GM21619 (cell line): Measurements from ENCODE around the gene ETV6.

Source experiments
- ATAC-seq: cut with Tn5 transposase; IDR thresholded peaks from one replicate; pipeline ENCODE4 v1.9.1; 2021; ENCODE audit not compliant: unreplicated experiment

Gene ETV6

DNA sequence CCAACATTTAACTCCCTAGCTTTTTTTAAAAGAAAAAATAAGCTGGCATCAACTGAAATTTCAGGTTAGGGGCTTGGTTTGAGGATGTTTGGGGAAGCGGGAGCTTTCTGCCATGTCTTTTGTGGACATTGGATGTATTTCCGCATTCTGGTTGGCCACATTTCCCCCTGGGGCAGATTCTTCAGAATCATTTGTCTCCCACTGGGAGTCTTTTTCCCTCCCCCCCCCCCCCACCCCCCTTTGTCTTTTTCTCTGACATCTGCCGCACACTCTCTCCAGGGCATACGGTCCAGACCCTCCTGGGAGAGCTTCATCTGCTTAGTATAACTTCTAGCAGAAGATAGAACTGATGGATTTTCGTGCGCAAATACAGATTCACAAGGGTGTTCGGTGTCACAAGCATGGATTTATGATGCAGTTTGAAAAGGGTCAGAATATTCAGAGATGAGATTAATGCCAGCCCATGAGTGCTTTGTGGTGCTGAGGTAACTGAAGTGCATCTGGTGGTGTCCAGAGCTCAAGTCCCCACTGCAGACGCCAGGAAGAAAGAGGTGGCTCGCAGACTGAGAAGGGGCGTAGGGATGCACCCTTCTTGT lies 40.2 kb downstream of the ETV6 start:
- ATAC-seq = no peak

GRCh38 chr12:11693067-11693466 lies 43.6 kb downstream of the ETV6 start:
- ATAC-seq = no peak

DNA sequence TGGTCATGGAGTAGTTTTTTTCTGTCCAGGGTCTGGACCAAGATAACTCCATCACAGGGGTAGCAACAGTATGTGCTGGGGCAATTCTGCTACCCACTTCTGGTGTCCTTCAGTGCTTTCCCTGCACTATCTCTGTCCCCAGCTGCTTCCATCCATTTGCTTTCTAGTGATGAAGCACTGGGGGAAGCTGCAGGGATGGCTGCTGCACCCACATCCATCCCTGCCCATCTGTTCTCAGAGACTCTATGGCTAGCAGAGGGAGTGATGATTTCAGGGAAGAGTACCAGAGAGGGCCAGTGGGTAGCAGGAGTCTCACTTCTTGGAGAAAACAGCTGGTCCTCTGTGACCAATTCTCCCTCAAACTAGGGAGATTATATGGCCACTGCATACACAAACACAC lies 44.1 kb downstream of the ETV6 start:
- ATAC-seq = no peak

DNA sequence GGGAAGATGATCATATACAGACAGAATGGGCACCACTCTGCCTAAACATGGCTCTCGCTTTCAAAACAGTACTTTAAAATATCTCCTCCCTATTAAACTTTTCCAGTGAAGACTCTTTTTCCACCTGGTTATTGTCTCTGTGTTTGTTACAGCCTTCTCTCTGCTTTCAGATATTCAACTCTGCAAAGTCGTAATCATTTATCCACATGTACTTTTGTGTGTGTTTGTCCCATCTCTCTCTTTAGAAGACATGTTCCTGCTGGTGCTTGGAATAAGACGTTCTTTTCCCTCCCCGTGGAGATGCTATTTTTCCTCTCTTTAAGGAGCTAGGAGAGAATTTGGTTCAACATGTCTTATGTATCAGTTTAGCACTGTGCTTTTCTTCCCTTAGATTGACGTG lies 45.1 kb downstream of the ETV6 start:
- no peak for ATAC-seq

- no peak for ATAC-seq
These were observed 45.8 kb downstream of the ETV6 start for GRCh38 chr12:11695321-11695720.

DNA sequence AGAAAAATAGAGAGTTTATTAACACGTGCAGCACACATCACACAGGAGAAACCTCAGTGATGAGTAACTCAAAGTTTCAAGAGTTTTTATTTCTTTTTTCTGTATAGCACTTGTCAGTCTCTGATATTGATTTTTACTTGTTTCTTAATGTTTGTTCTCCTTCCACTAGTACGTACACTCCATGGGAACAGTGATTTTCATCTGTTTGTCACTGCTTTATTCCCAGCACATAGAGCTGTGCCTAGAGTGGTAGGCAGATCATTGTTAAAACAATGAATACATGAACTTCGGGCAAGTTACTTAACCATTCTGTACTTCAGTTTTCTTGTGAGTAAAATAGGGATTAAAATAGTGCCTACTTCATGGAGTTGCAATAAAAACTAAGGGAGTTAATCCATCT lies 46.6 kb downstream of the ETV6 start:
- no peak for ATAC-seq

- no peak for ATAC-seq
These were observed 47.7 kb downstream of the ETV6 start for GRCh38 chr12:11697131-11697530.

- ATAC-seq = no peak
These were observed 48.4 kb downstream of the ETV6 start for GRCh38 chr12:11697670-11698387.

GRCh38 chr12:11698729-11699128 lies 49.3 kb downstream of the ETV6 start:
- ATAC-seq = no peak

DNA sequence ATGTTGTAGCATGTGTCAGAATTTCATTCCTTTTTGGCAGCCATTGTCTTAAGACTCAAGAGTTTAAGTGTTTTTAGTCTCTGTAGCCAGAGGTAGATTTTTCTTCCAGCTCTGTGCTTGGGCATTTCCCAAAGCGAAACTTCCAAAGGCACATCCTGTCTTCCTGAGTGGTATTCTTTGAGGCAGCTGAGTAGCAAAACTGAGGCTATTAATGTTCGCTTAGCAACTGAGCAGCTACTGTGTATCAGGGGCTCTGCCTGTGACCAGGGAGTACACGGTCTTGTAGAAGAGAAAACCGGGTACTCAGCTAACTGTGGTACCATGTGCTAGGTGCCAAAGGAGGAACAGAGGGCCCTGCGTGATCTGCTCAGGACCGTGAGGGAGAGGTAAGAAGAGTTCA lies 52.0 kb downstream of the ETV6 start:
- ATAC-seq = no peak

DNA sequence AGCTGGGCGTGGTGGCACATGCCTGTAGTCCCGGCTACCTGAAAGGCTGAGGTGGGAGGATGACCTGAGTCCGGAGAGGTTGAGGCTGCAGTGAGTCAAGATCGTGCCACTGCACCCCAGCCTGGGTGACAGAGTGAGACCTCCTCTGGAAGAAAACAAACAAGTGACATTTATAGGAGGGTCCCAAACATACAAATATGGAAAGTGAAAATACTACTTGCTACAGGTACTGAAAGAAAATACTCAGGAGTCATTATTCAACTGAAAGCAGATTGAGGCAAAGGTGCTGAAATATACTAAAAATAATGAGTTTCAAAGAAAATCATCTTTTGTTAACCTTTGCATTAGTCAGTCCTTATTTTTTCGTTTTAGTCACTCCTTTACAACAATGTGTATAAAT lies 53.5 kb downstream of the ETV6 start:
- peak; percentile 75 for ATAC-seq

DNA sequence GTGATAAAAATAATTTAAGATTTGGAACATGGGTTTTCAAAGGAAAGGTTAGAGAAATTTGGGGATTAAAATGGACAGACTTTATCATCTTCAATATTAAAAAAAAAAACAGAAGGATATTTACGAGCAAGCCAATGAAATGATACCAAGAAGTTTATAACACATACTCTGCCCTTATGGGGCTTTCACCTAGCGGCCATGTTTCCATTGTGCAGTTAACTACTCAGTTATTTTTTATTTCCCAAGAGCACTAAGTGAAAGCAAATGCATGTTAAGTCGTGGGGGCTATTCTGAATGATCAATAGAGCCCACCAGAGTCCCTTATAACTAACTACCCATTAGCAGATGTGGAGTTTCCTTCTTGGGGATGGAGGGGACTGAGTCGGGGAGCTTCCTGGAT lies 53.9 kb downstream of the ETV6 start:
- no peak for ATAC-seq

DNA sequence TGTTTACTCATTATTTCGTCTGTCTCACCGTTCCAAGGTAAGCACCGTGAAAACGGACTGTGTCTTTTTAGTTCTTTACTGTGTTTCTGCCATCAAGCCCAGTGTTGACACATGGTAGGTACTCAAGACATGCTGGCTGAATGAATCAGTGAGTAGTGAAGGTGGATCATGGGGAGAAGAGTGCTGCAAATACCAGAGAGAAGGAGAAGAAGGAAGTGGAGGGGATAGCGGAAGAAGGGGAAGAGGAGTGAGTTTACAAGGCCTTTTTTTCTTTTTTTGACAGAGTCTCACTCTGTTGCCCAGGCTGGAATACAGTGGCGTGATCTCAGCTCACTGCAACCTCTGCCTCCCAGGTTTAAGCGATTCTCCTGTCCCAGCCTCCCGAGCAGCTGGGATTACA lies 54.6 kb downstream of the ETV6 start:
- no peak for ATAC-seq

- no peak for ATAC-seq
These were observed 55.5 kb downstream of the ETV6 start for GRCh38 chr12:11705010-11705409.

DNA sequence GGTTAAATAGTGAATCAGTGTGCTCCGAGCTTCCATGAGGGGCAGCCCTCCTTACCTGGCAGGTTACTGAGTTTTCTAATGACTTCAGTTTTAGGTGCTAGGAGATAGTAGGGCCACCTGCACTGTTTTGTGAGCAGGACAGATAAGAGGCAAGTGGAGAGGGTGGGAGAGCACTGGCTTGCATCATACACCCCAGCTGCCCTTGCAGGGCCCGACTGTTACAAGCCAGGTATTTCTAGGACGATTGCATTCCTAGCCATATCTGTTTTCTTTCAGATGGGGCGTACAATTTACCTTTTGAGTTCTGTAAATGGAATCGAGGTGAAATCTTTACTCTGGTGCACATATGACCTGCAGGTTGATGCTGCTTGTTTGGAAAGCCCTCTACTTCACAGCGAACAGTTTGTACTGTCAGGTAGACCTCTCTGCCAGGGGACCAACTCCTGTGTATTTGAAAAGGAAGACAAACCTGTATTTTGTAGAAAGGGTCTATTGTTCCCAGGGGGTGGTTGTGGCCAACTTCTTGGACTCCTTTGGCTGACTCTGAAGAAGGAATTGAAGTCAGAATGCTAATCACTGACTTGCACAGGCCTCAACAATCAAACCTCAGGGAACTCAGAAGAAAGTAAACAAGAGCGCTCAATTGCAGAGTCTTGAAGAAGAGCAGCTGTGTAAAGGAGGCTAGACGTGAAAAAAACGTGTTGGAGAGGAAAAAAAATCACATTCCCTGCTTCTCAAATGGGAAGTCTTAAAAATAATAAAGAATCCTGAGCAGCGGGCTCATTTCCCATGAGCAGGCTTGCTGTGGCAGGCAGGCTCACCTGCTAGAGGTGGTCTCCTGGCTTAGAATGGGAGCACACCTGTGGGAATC lies 57.3 kb downstream of the ETV6 start:
- no peak for ATAC-seq

DNA sequence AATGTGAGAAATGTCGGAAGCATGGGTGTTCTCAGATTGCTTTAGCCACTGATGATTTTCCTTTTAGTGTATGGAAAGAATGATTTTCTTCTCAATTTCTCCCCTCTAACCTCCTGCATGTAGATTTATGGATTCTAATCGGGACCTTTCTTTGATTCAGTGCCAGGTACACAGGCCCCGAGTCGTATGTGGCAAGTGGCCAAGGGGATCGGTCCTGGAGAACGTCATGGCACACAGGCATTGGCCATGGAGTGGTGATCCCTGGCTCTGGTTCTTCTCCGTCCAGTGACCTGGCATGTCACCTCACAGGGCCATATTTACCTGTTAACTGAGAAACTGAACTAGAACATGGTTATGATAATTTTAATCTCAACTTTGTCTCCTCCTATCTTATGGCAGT lies 58.1 kb downstream of the ETV6 start:
- ATAC-seq = no peak

GRCh38 chr12:11709513-11709912 lies 60.0 kb downstream of the ETV6 start:
- ATAC-seq = no peak

GRCh38 chr12:11710431-11710830 lies 61.0 kb downstream of the ETV6 start:
- ATAC-seq = no peak

- ATAC-seq = no peak
These were observed 61.4 kb downstream of the ETV6 start for GRCh38 chr12:11710906-11711305.

DNA sequence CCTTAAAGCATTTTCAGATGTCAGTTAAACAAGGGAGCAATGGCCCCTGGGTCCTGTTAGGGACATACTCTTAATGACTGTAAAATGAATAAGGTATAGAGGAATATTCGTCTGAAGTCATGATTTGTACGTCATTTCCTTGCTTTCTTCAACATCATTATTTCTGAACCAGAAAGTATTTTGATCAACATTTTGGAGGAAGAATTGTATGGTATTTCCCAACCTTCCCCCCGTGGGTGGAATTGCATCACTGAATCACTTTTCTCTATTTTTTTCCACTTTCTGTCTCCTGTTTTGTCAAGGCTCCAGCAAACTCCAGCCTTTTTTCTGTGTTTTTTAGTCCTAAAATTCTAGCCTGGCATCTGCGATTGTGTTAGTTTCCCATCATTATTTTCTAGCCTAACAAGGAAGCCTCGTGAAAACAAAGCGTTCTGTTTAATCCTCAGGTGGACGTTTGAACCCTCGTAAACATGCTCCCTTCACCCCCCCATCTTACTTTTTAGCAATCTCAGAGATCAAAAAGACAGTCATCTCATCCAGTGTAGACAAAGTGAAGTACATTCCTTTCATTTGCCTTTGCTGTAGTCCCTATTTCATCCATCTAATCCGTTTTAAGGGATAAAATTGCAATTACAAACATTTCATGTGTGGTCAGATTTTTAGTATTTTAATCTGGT lies 62.3 kb downstream of the ETV6 start:
- no peak for ATAC-seq

- no peak for ATAC-seq
These were observed 63.0 kb downstream of the ETV6 start for GRCh38 chr12:11712491-11712890.

- no peak for ATAC-seq
These were observed 63.7 kb downstream of the ETV6 start for GRCh38 chr12:11713202-11713601.
